GM21529 (cell line): ENCODE results near the gene PPME1.

Experiments
- ATAC-seq: cut with Tn5 transposase; IDR thresholded peaks from one replicate; pipeline ENCODE4 v1.9.1; 2021; ENCODE audit not compliant: unreplicated experiment

PPME1 gene

DNA sequence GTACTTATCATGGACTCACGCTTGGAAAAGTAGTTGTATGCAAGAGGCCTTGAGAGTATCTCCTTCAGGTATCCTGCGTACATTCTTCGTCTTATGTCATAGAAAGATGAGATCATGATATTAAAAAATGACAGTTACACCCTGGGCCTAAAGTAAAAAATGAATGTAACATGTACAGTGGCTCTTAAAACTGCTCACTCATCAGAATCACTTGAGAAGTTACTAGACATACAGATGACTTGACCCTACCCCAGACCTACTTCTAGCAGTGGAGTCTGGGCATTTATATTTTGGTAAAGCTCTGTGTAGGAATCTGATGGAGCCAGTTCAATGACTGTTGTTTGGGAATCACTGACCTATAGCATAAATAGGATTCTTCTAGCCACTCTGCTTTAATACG lies 54.5 kb downstream of the PPME1 start:
- no peak for ATAC-seq

DNA sequence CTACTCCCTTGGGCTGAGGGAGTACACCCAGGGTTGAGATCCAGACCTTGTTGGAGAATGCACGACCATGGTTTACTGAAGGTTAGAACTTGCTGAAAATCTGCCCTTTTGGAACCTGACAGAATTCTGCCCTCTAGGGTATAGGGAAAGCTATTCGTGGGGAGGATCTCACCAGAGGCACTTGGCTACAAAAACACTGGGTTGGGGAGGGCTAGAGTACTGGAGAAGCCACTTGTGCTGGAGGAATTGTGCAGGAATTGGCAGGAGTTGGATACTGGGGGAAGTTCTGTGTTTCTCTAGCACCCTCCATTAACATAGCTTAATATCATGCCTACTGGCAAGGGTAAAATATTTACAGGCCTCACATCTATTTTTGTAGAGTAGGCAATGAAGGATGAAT lies 55.8 kb downstream of the PPME1 start:
- no peak for ATAC-seq

DNA sequence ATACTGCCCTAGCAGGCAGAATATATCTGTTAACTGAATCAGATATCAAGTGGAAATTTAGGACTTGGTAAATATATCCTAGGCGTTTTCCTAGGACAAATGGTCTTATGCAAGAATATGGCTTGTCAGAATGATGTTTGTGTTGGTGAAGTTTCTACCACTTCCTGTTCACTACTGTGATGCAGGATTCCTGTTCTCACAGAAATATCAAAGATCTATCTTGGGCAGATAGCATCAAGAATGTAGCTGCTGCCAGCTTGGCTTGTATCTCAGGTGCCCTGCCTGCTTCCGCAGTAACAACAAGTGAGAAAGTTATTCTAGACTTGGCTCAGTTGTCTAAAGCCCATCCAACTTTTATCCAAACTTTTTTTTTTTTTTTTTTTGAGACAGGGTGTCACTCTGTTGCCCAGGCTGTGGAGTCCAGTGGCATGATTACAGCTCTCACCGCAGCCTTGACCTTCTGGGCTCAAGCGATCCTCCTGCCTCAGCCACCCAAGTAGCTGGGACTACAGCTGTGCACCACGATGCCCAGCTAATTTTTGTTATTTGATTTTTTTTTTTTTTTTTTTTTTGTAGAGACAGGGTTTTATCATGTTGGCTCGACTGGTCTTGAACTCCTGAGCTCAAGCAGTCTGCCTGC lies 61.3 kb downstream of the PPME1 start:
- ATAC-seq = no peak

DNA sequence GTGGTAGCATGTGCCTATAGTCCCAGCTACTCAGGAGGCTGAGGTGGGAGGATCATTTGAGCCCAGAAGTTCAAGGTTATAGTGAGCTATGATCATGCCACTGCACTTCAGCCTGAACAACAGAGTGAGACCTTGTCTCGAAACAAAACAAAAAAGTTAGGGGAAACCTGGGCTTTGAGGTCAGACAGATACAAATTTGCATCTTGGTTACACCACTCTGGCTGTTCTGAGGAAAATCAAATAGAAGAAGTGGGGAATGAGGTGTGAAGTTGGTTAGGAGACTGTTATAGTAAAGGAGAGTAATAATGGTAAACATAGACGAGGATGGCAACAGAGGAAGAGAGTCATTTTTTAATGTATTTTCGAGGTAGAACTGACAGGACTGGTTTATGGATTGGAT lies 62.6 kb downstream of the PPME1 start:
- ATAC-seq = no peak

DNA sequence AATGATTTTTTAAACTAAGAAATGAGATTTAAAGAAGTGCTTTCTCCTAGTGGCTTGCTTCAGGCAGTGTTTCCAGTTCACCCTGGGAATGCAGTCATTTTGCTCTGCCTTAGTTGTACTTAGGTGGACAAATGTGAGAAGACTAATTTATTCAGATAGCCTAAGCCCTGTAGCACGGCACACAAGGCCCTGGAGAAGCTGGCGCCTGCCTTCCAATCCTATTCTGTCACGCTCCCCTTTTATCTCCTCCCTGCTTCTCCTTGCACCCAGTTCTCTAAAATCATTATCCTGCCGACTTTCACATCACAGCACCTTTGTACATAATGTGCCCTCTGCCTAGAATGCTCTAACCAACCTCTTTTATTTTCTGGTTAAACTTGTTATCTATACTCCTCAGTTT lies 64.0 kb downstream of the PPME1 start:
- ATAC-seq = no peak

DNA sequence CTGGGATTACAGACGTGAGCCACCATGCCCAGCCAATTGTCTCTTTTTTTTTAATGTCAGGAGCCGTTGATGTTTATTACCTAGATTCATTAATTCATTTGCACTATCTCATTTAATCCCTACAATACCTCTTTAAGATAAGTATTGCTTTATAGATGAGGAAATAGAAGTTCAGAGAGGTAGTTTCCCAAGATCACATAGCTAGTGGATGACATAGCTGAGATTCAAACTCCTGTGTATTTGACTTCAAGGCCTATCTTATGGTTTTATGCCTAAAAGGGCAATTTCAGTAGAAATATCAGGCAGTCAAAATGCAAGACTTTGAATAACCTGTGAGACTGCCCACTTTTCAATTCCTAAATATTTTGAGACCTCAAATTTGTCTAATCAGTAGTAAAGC lies 66.5 kb downstream of the PPME1 start:
- ATAC-seq = no peak

DNA sequence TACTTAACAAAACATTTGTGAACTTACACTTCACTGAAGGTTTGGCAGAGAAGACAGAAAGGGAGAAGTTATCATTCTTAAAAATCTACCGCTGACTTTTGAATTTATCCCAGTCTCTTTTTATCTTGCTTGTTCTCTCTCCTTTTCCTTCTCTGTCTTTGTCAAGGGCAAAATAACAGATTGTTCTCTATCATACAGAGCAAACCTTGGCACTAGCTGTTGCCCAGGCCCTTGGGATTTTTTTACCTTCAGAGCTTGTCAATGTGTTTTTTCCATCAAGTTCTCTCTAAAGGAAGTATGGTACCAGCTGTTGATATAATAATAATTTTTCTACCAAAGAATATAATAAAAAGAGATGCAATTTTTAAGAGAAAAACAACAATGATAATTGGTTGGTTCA lies 67.2 kb downstream of the PPME1 start:
- ATAC-seq = no peak

DNA sequence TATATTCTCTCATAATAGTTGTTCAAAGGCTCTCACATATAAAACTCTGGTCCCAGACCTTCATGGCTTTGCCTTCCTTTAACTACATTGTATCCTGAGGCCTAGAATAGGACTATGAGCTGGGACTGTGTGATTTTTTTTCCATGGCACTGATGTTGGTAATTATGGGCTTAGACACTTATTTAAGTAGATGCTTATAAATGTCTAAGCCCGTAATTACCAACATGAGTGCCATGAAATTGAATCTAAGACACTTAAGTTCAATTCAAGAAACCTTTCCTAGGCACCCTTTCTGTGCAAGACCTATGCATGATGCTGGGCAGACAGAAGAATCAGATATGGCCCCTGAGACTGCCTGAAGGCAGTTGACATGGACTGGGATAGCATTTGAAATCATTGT lies 77.4 kb downstream of the PPME1 start:
- ATAC-seq = no peak

DNA sequence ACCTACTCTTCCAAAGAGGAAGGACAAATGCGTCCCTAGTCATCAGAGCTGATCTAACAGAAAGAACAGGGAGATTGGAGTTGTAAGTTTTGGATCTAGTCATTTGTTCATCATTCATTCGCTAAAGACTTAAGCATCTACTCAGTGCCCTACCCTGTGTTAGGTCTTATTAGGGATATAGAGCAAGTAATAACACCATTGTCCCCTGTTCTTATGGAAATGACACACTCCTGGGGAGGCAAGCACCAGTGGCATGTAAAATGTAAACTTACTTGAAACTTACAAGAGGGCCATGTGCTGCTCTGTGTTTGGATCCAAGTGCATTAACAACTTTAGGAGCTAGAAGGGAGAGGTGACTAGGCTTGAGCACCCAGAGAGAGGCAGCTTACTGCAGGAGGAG lies 78.4 kb downstream of the PPME1 start:
- ATAC-seq = no peak

DNA sequence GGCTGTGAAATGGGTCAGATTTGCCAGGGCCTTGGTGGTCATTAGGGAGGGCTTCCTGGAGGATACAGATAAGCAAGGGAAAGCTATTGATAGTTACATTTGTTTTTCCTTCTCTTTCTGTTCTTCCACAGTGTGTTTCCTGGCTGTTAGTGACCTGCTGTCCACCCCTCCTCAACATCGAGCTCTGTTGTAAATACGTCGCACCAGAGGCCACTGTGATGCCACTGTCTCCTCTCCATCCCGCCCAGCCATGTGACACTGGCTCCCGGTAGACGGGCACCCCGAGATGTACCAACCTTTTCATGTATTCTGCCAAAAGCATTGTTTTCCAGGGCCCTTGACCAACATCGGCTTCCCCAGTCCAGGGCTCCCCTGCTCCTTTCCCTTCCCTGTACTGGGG lies 82.3 kb downstream of the PPME1 start:
- ATAC-seq = no peak

DNA sequence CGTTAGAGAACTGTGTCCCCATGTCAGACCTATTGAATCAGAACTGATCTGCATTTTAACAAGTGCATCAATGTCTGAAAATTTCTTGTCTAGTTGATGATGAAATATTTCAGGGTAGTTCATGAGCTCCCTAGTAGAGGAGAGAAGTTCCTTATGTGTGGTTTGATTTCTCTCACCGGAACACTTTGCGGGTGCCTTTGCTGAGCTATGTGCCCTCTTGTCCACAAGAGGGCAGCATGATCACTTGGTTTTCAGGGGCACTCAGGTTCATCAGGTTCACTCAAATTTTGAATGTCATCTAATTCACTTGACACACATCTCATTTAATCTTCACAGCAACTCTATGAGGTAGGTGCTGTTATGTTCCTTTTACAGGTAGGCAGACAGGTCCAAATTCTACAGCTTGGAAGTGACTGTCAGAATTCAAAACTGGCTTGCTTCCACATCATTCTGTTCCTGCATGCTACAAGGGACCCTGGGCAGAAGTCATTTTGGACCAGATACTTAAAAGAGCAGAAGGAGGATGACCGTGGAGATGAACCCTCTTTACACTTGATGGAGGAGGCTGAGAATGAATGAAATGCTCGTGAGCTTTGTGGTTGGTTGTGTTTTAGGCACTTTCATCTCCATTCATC lies 84.8 kb downstream of the PPME1 start:
- no peak for ATAC-seq

DNA sequence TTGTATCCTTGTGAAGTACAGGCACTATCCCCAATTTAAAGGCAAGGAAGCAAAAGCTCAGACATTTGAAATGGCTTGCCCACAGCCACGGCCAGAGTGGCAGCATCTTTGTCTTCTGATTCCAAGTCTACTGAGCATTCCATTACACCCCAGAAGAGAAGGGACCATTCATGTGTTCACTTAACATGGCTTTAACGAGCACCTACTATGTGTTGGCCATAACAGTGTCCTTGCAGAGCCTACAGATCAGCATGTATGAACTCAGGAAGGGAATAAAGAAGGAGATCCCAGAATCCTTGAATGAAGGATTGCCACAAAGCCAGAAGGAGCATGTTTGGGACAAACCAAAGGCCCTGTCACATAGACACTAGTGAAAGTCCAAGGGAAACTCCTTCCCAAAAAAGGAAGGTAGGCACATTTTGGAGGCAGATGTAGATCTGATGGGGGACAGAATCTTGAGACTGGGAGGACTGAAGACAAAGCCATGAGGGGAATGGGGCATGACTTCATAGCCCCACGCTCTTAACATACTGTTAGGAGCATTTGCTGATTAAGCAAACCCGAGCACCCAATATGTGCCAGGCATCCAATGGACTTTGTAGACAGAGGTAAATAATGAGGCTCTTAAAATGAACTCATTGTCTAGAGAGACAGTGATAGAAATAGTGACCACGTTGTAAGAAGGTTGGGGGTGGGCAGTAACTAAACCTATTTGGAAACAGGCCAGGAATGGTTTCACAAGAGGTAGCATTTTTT lies 85.5 kb downstream of the PPME1 start:
- ATAC-seq = no peak

DNA sequence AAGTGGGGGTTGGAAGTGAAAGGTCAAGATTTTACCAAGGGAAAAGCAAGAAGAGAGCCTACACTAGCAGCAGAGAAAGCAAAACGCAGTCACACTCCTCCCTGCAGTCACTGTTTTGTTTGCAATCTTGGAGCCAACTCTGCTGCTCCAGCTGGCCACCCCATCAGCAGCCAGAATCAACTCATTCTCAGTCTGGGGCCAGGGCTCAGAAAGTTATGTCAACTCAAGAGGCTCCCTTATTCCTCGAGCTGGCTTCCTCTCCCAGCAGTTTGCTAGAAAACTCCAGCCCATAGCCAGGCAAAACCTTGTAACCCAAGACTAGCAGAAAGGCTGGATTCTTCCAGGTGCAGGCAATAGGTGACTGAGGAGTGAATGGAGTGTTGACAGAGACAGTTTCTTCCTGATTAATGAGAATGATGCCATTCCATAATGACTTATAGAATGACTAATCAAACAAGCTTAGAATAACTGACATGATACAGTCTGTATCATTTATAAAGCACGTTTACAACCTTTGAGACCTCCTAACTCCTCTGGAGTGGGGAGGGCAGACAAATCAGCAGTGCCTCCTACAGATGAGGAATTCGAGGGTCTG lies 87.0 kb downstream of the PPME1 start:
- ATAC-seq = no peak

DNA sequence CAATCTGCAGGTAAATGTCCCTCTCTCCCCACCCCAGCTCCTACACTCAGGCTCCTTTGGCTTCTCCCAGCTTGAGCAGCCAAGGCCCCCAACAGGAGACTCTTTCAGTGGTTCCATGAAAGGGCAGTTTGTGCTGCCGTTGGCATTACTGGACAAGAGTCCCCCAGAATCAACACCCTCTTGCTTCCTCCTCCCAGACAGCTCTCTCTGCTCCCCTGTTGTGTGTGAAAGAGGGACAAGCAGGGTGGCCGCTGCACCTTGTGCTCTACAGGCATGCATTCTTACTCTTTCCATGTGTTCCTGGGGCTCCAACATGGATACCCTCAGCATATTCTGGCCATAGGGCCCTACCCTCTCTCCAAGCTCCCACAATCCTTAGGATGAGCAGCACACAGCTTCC lies 91.6 kb downstream of the PPME1 start:
- no peak for ATAC-seq

DNA sequence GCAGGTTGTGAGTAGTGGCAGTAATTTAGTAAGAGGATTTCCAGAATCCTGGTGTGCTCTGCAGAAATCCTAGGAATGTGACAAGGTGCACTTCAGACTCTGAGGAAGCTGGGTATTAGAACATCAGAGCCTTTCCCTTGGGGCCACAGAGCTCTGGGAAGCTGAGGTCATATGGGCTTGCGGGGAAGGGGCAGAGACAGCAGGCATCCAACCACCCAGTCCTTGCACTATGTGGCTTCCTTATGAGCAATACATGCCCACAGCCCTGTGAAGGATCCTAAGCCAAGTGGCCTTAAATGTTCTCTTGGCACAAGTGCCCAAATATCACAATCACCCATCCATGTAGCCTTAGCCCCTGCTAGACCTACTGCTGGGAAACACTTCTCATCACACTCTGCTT lies 94.2 kb downstream of the PPME1 start:
- no peak for ATAC-seq

DNA sequence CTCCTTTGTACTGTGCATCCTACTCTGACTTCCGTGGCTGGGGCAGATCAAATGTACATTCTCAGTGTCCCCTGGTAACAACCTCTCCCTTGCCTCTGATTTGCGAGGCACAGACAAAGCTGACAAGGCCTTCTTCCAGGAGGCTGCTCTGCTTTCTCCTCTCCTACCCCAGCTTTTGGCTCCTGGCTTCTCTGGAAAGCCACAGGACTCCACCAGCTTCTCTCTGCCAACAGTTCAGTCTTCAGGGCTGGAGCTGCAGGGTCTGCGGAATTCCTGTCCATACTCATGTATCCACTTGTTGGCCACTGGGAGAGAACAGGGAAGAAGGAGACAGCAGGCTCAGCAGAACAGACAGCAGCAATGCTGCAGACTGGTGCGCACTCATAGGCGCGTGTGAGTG lies 95.9 kb downstream of the PPME1 start:
- ATAC-seq = no peak

DNA sequence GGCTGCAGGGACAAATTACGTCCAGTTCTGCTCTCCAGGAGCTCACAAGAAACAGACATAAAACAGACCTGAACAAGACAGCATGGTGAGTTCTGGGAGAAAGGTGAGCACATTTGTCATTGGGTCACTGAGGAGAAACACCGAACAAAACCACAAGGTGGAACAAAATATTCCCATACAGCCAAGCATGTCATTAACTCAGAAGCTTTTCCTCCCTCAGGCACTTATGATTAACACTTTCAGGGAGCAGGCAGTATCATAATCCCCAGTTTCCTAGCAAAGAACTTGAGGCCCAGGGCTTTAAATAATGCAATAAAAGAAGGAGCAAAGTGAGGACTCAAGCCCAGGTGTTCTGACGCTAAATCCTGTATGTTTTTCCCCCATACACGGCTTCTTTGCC lies 97.4 kb downstream of the PPME1 start:
- no peak for ATAC-seq

DNA sequence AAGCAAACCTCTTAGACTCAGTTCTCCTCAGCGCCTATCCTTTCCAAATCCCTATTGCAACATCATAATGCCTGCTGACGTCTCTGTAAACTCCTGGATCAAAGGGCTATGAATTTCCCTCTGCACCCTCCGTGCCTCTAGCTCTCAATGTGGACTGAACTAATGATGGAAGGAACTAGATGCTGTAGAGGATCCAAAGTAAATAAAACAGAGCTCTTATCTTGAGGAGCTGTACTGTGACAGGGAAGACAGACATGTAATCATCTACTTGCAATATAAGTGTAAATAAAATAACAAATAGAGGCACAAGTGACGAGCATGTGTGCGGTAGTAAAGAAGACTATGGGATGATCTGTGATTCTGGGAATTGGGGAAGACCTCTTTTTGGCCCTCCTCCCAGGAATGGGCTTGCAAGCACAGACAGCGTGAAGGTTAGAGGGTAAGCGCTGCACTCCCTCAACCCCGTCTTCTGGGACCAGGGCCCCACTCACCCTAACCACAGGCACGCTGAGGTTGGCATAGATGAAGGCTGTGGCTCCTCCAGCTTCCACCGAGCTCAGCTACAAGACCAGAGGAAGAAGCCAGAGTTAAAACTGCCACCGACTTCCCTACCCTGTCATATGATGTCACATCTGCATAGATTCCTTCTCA lies 98.2 kb downstream of the PPME1 start:
- ATAC-seq = no peak

DNA sequence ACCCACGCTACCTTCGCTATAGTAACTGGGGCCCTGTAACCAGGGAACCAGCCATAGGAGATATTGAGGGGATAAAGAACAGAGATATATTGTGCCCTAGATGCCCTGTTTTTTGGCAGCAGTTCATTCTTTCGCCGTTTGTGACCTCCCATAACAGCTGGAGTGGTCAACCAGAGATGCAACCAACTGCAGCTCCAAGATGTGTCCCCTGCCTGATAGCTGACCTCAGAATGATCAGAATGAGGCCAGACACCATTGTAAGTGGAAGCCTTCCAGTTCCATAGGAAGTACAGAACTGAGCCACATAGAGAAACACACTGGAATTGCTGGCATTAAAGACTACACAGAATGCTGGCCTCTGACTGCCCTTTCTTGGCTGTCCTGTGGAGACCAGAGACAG lies 101.2 kb downstream of the PPME1 start:
- no peak for ATAC-seq

DNA sequence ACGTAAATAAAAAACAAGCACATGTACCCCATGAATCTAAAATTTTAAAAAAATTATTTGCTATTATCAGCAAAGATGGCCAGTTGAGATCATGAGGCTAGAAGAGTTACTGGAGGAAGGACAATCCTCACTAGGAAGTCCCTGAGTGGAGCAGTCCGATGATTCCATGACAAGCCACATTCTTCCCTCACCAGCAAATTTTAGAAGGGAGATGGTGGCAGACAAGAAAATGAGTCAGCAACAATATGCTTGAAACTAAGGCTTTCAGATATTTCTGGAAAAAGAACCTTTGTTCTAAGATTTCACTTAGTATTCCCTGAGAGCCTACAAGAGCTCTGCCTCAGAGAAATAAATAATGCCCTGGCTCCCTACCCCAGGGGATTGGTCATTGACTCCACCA lies 105.5 kb downstream of the PPME1 start:
- ATAC-seq = no peak

DNA sequence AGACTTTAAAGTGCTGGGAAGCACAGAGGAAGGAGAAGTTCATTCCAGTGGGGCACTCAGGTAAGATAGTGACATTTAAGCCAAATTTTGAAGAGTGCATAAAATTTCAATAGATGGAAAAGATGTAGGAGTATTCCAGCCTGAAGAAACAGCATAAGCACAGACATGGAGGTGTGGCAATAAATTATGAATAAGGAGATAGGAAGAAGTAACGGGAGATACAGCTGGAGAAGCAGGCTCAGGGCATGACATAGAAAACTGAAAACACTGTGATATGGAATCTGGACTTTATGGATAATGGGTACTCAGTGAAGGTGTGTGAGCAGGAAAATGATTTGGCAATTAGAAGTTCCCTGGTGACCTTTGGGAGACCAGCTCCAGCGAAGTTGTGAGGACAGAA lies 107.0 kb downstream of the PPME1 start:
- no peak for ATAC-seq

DNA sequence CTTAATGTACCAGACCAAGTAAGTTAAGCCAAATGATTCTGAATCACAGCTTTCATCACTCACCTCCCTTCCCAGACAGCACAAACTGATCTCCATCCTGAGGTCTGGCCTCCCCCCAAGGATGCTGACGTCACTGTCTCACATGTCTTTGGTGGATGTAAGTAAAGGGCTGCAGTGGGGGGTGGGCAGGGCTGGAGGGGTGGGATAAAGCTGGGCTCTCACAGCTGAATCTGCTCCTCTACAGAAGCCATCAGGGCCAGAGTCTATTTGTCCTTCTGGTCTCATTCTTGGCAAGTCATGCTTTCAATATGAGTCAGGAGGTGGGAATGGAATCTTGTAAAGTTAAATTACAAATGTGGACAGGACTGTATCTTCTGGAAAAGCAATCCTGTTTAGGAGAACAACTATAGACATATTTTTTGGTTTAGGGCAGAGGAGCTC lies 107.7 kb downstream of the PPME1 start:
- ATAC-seq = no peak
